GM12872 (cell line): ENCODE measurements around the gene ZNF155.

Experiments used
- CTCF ChIP-seq: IDR thresholded peaks from 3 replicates; pipeline ENCODE4 v1.5.1; 2011; ENCODE audit warnings: low read depth, mild to moderate bottlenecking, low read length, moderate library complexity; ENCODE audit not compliant: insufficient read depth

The ZNF155 gene

GRCh38 chr19:43997631-43998290, 13.8 kb downstream of the ZNF155 start:
- no peak for TF ChIP-seq CTCF

GRCh38 chr19:44002212-44002565, 18.2 kb downstream of the ZNF155 start:
- TF ChIP-seq CTCF = no peak

- no peak for TF ChIP-seq CTCF
Observed at GRCh38 chr19:44002566-44003460, 18.8 kb downstream of the ZNF155 start, which contains the start of gene ZNF230. Gene ZNF230 (plus strand): TSS chr19:44002957. CDS start chr19:44007079, 4,122 bp downstream.

GRCh38 chr19:44003461-44004009, 19.5 kb downstream of the ZNF155 start:
- no peak for TF ChIP-seq CTCF

GRCh38 chr19:44005973-44006372, 22.0 kb downstream of the ZNF155 start:
- TF ChIP-seq CTCF = no peak

- no peak for TF ChIP-seq CTCF
Observed at GRCh38 chr19:44007473-44007872, 23.5 kb downstream of the ZNF155 start.

GRCh38 chr19:44010468-44010867, 26.5 kb downstream of the ZNF155 start:
- TF ChIP-seq CTCF = no peak
